K562 (cell line): ENCODE results near the gene EPOP. TPM values are rescaled to one million over a fixed set of nuclear protein-coding genes. Genes with fewer than 3 reads are reported as not detected.
A peak's percentile ranks its signal among the peaks of the same experiment; 100 is the strongest.

Source experiments
- ATAC-seq: fragments of 200-7000 bp; cut with Tn5 transposase; 3 replicates; pipeline ENCODE4 v1.9.1; 2020; ENCODE audit warnings: moderate library complexity
- BruUV-seq: library from RNA; stranded (reverse); fragments of 400-500 nt; replicated peaks from 2 replicates; lab custom pipeline; 2021; lab: Mats Ljungman, UMichigan
- CTCF ChIA-PET: fragments of 300-600 bp; formaldehyde crosslinking; extraction: SDS; loops from one replicate; lab custom pipeline; 2021; ENCODE audit warnings: low intra/inter-chr PET ratio; lab: Yijun Ruan, JAX
- POLR2A ChIA-PET: fragments of 300-600, 350-650 bp; sonication (Branson Sonifier 250); formaldehyde crosslinking; extraction: SDS; loops from one replicate; lab custom pipeline; 2021; ENCODE audit warnings: antibody characterized with exemption, inconsistent platforms; lab: Yijun Ruan, JAX
- DNase-seq, 4 experiments: peaks; one replicate each; pipeline versions ENCODE4 v3.0.0 to v3.0.0-alpha.2; 2011 to 2018; ENCODE audit warnings: low spot score in 3 of 4, mixed read lengths in 3 of 4; ENCODE audit errors: extremely low read depth in 1 of 4
- FAIRE-seq: peaks from 2 replicates; lab custom pipeline; 2011; peaks lifted over from hg19 to GRCh38; lab: Jason Lieb, UNC
- H2AFZ ChIP-seq: 2 replicates; pipeline ENCODE4 v1.6.0; 2011; ENCODE audit warnings: low read depth, low read length, control low read depth, inconsistent platforms
- H3K27ac ChIP-seq: fragments of 200-600 bp; 3 replicates; pipeline ENCODE4 v1.8.0; 2011; ENCODE audit warnings: low read depth, mild to moderate bottlenecking, control low read depth, inconsistent platforms, low read length, moderate library complexity, mixed read lengths; ENCODE audit errors: extremely low read depth
- H3K27me3 ChIP-seq, 2 experiments: fragments of 300-600 bp in 1 of 2; 2 replicates in 1 of 2; 3 replicates in 1 of 2; pipeline versions ENCODE4 v1.6.0 to v1.8.0; 2011; ENCODE audit warnings: inconsistent platforms in 2 of 2, low read length in 2 of 2, mild to moderate bottlenecking in 1 of 2, mixed read lengths in 1 of 2, moderate library complexity in 1 of 2; ENCODE audit not compliant: control insufficient read depth in 2 of 2, insufficient read depth in 2 of 2
- H3K36me3 ChIP-seq: fragments of 300-600 bp; 3 replicates; pipeline ENCODE4 v1.8.0; 2011; ENCODE audit warnings: mild to moderate bottlenecking, low read length, inconsistent platforms; ENCODE audit not compliant: control insufficient read depth, insufficient read depth
- H3K4me1 ChIP-seq, 2 experiments: fragments of 200-600 bp in 1 of 2; replicated peaks in 1 of 2; 2 replicates in 1 of 2; 3 replicates in 1 of 2; pipeline versions ENCODE4 v1.5.1 to v1.8.0; 2011; ENCODE audit warnings: inconsistent platforms in 2 of 2, low read length in 2 of 2, mild to moderate bottlenecking in 1 of 2, mixed read lengths in 1 of 2, moderate library complexity in 1 of 2; ENCODE audit not compliant: control insufficient read depth in 2 of 2, insufficient read depth in 2 of 2
- H3K4me2 ChIP-seq: 2 replicates; pipeline ENCODE4 v1.6.1; 2011; ENCODE audit warnings: low read length, control low read depth, inconsistent platforms, mixed read lengths; ENCODE audit not compliant: insufficient read depth
- H3K4me3 ChIP-seq: fragments of 200-600 bp; sonication (generic), shearing (Covaris generic); 2 replicates; pipeline ENCODE4 v1.5.1; 2016; ENCODE audit warnings: control low read depth, inconsistent platforms
- H3K79me2 ChIP-seq: fragments of 200-600 bp; 3 replicates; pipeline ENCODE4 v1.8.0; 2011; ENCODE audit warnings: low read length, inconsistent platforms; ENCODE audit not compliant: control insufficient read depth, insufficient read depth
- H3K9ac ChIP-seq, 2 experiments: 2 replicates each; pipeline versions ENCODE4 v1.6.0 to v1.6.1; 2011; ENCODE audit warnings: low read depth in 2 of 2, low read length in 2 of 2, control low read depth in 1 of 2, inconsistent platforms in 1 of 2, mild to moderate bottlenecking in 1 of 2, mixed read lengths in 1 of 2; ENCODE audit not compliant: insufficient read depth in 1 of 2
- H3K9me1 ChIP-seq: one replicate; pipeline ENCODE4 v1.6.0; 2011; ENCODE audit warnings: inconsistent platforms, mild to moderate bottlenecking, low read length, moderate library complexity; ENCODE audit not compliant: control insufficient read depth, insufficient read depth
- H3K9me3 ChIP-seq: replicated peaks from 2 replicates; pipeline ENCODE4 v1.5.1; 2011; ENCODE audit warnings: low read depth, low read length, inconsistent platforms; ENCODE audit not compliant: control insufficient read depth, insufficient read depth
- H4K20me1 ChIP-seq: replicated peaks from 2 replicates; pipeline ENCODE4 v1.6.1; 2011; ENCODE audit warnings: low read length, inconsistent platforms, mixed read lengths; ENCODE audit not compliant: control insufficient read depth, insufficient read depth
- CHAMP1 ChIP-seq: fragments of 450-650 bp; IDR thresholded peaks from 2 replicates; pipeline ENCODE4 v1.6.1; 2016; ENCODE audit warnings: mild to moderate bottlenecking
- ETV6 ChIP-seq, 3 experiments: fragments of 150-350 bp in 1 of 3; sonication (generic) in 1 of 3; formaldehyde crosslinking in 1 of 3; IDR thresholded peaks; 2 replicates each; pipeline versions ENCODE4 v1.6.1 to v1.8.0; 2014 to 2022; ENCODE audit warnings: borderline replicate concordance in 2 of 3, low read depth in 2 of 3, antibody characterized with exemption in 1 of 3, low read length in 1 of 3, mild to moderate bottlenecking in 1 of 3, missing genetic modification reagents in 1 of 3
- FIP1L1 ChIP-seq: fragments of 200-400 bp; formaldehyde crosslinking; IDR thresholded peaks from 2 replicates; pipeline ENCODE4 v1.6.1; 2018; ENCODE audit warnings: mild to moderate bottlenecking, low read depth, low read length; ENCODE audit not compliant: poor library complexity, severe bottlenecking
- KLF6 ChIP-seq: fragments of 250-450 bp; sonication (Bioruptor Pico); IDR thresholded peaks from 2 replicates; pipeline ENCODE4 v1.4.0; 2020; ENCODE audit warnings: mild to moderate bottlenecking, moderate library complexity, borderline replicate concordance
- NFXL1 ChIP-seq: fragments of 450-650 bp; formaldehyde crosslinking; IDR thresholded peaks from 2 replicates; pipeline ENCODE4 v1.4.0; 2021; ENCODE audit warnings: mild to moderate bottlenecking
- RBM34 ChIP-seq: fragments of 200-400 bp; formaldehyde crosslinking; IDR thresholded peaks from 2 replicates; pipeline ENCODE4 v1.6.1; 2018; ENCODE audit warnings: low read length, borderline replicate concordance; ENCODE audit not compliant: insufficient read depth
- SAP30 ChIP-seq: fragments of 200-600 bp; sonication (generic); IDR thresholded peaks from 2 replicates; pipeline ENCODE4 v1.6.1; 2012; ENCODE audit warnings: borderline replicate concordance, low read depth, mild to moderate bottlenecking, moderate library complexity, low read length, control low read depth, inconsistent platforms; ENCODE audit not compliant: insufficient read depth, poor library complexity, severe bottlenecking
- SETDB1 ChIP-seq: IDR thresholded peaks from one replicate; pipeline ENCODE4 v1.6.1; 2012; ENCODE audit warnings: low read length, control low read depth, inconsistent platforms
- TBL1XR1 ChIP-seq, 2 experiments: IDR thresholded peaks; 2 replicates each; pipeline ENCODE4 v1.6.1; 2012; ENCODE audit warnings: improper control_type of control experiment in 2 of 2, low read length in 2 of 2, mild to moderate bottlenecking in 1 of 2
- ZBTB43 ChIP-seq: sonication (generic); formaldehyde crosslinking; IDR thresholded peaks from 2 replicates; pipeline ENCODE4 v1.8.0; 2023; ENCODE audit warnings: mild to moderate bottlenecking, missing genetic modification reagents
- ZNF444 ChIP-seq: fragments of 250-450 bp; sonication (Bioruptor Pico); IDR thresholded peaks from 2 replicates; pipeline ENCODE4 v1.4.0; 2020; ENCODE audit warnings: mild to moderate bottlenecking, moderate library complexity
- ZNF766 ChIP-seq: fragments of 200-800 bp; sonication (Bioruptor generic); conservative IDR thresholded peaks from 2 replicates; pipeline ENCODE4 v1.6.1; 2016; ENCODE audit warnings: missing genetic modification characterization, missing compliant biosample characterization
- WGBS: fragments of 100-300 bp; shearing (Covaris generic); methylation state at CpG from one replicate; pipeline ENCODE4 v1.1.6; 2016; ENCODE audit warnings: low coverage, mixed read lengths; ENCODE audit not compliant: insufficient coverage; ENCODE audit errors: missing lambda C conversion rate; 5-methylcytosine and 5-hydroxymethylcytosine counted together
- in situ Hi-C: fragments of 300-500 bp; cut with MboI; formaldehyde crosslinking; loops from 4 replicates; pipeline ENCODE4 v1.15.0; 2018; ENCODE audit warnings: inconsistent platforms, mixed read lengths
- intact Hi-C: fragments of 100-400 bp; cut with micrococcal nuclease; formaldehyde crosslinking; loops from 2 replicates; pipeline ENCODE4 v1.14.2; 2022
- polyA plus RNA-seq, 8 experiments: library from polyadenylated mRNA; depleted of rRNA in 4 of 8; stranded (reverse) in 5 of 8; unstranded in 3 of 8; fragments of >200 nt; fragmentation: Nextera tagmentation in 2 of 8; fragmentation: Illumina TruSeq in 1 of 8; extraction: Ambion mirVana in 2 of 8; extraction: Trizol in 1 of 8; gene quantifications; 2 replicates each; pipeline versions ENCODE4 v1.2.1 to v1.2.3, GENCODE V29; 2011 to 2014; ENCODE audit warnings: inconsistent platforms in 1 of 8, missing spikeins in 1 of 8
- total RNA-seq, 7 experiments: library from RNA; depleted of rRNA in 6 of 7; stranded (reverse); fragments of >200 nt in 6 of 7; fragmentation: Illumina TruSeq in 2 of 7; extraction: Trizol in 2 of 7; gene quantifications; 2 replicates each; pipeline versions ENCODE4 v1.2.1 to v1.2.3, GENCODE V29; 2011 to 2021; ENCODE audit warnings: low replicate concordance in 1 of 7
- TF ChIP-seq, protein P1 (sequence below): fragments of 150-350 bp; conservative IDR thresholded peaks from 2 replicates; pipeline ENCODE4 v1.6.1; 2014; ENCODE audit warnings: low read length

Gene EPOP
- total and polyA plus RNA-seq, 9 of the 15 experiments (the other 6 are each of a cell fraction or from before 2014, with no cell fraction given): 0.41 to 10.6 (median 4.6) TPM

GRCh38 chr17:38674014-38674748 lies 576 bp downstream of the EPOP start:
- H2AFZ ChIP-seq: peak overlapping the region; percentile 97
- CTCF ChIA-PET: interaction anchor here (0.6 to 1.1 kb wide), 2 partner anchors 60 to 231 kb away, joined by 5 to 6 read pairs; no protein-coding TSS in a partner anchor
- DNase-seq (peak in 2 of 4 experiments; percentile 63 to 64), FAIRE-seq (no peak), ATAC-seq (0 out of 3 replicates have a peak, but pooled peaks have one; percentile 2)
- H4K20me1 ChIP-seq: no peaks in the 10 kb centered on the region
- POLR2A ChIA-PET: no interaction called here
- TSS peak; percentile 79 for BruUV-seq
- peak overlapping the region; percentile 72 to 93; a peak in 3 of 4 replicates for H3K9ac ChIP-seq
- no peaks in the 10 kb centered on the region; the same call in 2 of the 3 replicates for H3K79me2 ChIP-seq
- peaks cover 20 to 30% of the 10 kb centered on the region in 2 experiments for H3K4me1 ChIP-seq
- peaks cover 6 to 14% of the 10 kb centered on the region in 2 experiments; a peak in 3 of 5 replicates for H3K27me3 ChIP-seq
- peak overlapping the region; percentile 61 for H3K4me2 ChIP-seq
- H3K9me3 ChIP-seq: no peaks in the 10 kb centered on the region
- no peaks in the 10 kb centered on the region for H3K36me3 ChIP-seq
- no peaks in the 10 kb centered on the region for H3K9me1 ChIP-seq
- H3K4me3 ChIP-seq: peak overlapping the region; percentile 56
- peak overlapping the region; percentile 74 for H3K27ac ChIP-seq
- 42% methylated on average over 18 of the region's 85 CpGs for WGBS
- in situ Hi-C loops (no loop called here), intact Hi-C loops (loop anchor here (10.0 kb wide), 1 partner anchor 191 kb away; no protein-coding TSS in a partner anchor)
- TF ChIP-seq, protein P1, sequence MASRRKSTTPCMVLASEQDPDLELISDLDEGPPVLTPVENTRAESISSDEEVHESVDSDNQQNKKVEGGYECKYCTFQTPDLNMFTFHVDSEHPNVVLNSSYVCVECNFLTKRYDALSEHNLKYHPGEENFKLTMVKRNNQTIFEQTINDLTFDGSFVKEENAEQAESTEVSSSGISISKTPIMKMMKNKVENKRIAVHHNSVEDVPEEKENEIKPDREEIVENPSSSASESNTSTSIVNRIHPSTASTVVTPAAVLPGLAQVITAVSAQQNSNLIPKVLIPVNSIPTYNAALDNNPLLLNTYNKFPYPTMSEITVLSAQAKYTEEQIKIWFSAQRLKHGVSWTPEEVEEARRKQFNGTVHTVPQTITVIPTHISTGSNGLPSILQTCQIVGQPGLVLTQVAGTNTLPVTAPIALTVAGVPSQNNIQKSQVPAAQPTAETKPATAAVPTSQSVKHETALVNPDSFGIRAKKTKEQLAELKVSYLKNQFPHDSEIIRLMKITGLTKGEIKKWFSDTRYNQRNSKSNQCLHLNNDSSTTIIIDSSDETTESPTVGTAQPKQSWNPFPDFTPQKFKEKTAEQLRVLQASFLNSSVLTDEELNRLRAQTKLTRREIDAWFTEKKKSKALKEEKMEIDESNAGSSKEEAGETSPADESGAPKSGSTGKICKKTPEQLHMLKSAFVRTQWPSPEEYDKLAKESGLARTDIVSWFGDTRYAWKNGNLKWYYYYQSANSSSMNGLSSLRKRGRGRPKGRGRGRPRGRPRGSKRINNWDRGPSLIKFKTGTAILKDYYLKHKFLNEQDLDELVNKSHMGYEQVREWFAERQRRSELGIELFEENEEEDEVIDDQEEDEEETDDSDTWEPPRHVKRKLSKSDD: no peak
- TF ChIP-seq ETV6 (IDR thresholded peaks at IDR 0.05; ENCODE audit: borderline replicate concordance in 1 of 2, low read depth in 2 of 2, low read length in 1 of 2) (no peak), ETV6 (CRISPR knock-in tag; IDR thresholded peaks at IDR 0.05; ENCODE audit: borderline replicate concordance) (no peak), FIP1L1 (peak; percentile 50), ZBTB43 (CRISPR knock-in tag) (no peak), RBM34 (peak; percentile 38; the same call in 1 of the 2 replicates), NFXL1 (CRISPR knock-in tag) (no peak), KLF6 (CRISPR knock-in tag) (no peak), SAP30 (no peak), ZNF766 (CRISPR knock-in tag) (no peak), TBL1XR1 (IDR thresholded peaks at IDR 0.05; ENCODE audit: low read length in 2 of 2) (no peak), CHAMP1 (no peak), SETDB1 (no peak), ZNF444 (CRISPR knock-in tag) (no peak)
